GM19452 (cell line): Measurements from ENCODE around the gene AFF3.

Source experiments
- ATAC-seq: cut with Tn5 transposase; IDR thresholded peaks from one replicate; pipeline ENCODE4 v1.9.1; 2021; ENCODE audit not compliant: unreplicated experiment

AFF3 gene

DNA sequence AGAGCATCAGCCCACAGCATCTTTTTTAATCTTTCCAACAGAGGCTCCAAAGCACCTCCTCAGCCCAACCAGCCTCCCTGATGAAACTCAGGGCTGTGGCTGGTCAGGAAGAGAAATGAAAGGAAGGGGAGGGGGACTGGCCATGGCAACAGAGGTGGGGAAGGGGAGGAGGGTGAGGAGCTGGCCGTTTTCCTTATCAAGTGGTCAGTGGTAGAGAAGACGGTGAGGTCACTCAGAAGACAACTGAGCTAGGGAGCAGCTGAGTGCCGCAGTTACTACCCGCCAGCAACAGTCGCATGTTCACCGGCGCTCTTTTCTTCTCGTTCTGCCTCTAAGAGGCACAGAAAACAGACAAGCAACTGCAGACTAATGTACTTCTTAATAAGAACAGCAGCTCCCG, 97.4 kb downstream of the AFF3 start:
- ATAC-seq, result no peak

DNA sequence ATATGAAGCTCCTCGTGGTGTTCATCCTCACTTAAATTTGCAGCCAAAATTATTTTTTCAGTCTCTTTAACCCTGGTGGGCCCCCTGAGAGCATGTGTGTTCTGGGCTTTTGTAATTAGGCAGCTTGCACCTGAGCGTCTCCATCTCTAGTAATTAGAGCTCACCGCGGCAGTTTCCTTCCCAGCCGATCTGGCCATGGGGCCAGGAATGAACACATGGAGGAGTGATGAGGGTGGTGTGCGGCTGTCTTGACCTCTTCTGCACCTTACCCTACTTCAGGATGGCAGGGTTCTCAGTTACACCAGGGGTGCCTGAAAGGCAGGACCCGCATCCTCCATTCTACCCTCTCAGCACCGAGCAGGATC, 98.5 kb downstream of the AFF3 start:
- no peak for ATAC-seq

GRCh38 chr2:100043081-100043890, 99.1 kb downstream of the AFF3 start:
- no peak for ATAC-seq

GRCh38 chr2:100042562-100042961, 99.8 kb downstream of the AFF3 start:
- no peak for ATAC-seq

DNA sequence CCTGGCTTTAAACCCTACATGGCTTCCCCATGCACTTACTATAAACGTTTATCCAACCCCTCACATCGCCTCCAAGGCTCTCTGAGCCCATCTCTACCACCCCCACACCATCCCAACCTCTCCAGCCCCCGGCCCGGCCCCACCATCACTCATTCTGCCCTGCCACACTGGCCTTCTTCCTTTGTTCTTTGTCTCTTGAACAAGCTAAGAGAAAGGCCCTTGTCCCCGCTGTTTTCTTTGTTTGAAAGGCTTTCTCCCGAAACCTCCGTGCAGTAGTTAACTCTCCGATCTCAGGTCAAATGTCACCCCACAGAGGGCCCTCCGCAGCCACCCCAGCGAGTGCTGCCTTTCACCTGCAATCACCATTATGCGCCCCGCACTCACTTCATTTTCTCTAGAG, 100.4 kb downstream of the AFF3 start:
- no peak for ATAC-seq

- ATAC-seq, result no peak
These were observed 101.0 kb downstream of the AFF3 start for GRCh38 chr2:100041385-100041784.

- no peak for ATAC-seq
These were observed 101.5 kb downstream of the AFF3 start for GRCh38 chr2:100040906-100041305.

DNA sequence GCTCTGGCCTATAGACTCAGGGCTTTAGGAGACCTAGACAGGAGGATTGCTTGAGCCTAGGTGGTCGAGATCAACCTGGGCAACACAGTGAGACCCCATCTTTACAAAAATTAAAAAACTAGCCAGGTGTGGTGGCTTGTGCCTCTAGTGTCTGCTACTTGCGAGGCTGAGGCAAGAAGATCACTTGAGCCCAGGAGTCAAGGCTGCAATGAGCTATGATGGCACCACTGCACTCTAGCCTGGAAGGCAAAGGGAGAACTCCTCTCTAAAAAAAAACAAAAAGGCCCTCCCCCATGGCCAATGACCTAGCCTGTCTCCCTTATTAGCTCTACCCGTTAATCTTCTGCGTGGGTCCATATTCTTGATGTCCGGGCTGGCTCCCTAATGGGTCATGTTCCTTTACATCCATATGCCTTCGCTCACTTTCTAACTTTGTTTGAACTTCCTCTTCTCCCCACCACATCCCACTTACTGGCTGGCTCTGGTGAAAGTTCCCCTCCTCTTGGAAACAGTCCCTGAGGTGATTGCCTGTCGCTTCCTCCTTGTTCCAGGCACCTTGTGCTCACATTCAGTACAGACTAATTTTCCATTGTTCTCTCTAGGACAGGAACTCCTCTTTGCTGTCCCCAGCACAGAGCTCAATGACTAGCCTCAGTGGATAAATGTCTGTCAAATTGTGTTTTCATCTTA, 103.0 kb downstream of the AFF3 start:
- ATAC-seq, result no peak

DNA sequence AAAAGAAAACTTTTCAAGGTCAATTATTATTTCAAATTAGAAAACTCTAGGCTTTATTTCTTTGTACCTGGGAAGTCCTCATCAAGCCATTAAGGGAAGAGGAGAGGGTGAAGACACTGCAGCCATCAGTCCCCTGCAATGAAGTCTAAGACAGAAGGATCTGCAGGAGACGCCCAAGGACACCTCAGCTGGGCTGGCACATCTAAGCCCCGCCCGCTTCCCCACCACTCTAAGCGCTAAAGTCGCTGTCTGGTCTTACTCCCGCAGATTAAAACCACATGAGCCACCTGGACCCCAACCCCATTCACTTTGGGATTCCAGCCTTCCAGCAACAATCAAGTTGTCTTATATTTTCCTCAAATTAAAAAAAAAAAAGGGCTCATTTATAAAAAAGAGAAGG, 104.4 kb downstream of the AFF3 start:
- ATAC-seq, result no peak

DNA sequence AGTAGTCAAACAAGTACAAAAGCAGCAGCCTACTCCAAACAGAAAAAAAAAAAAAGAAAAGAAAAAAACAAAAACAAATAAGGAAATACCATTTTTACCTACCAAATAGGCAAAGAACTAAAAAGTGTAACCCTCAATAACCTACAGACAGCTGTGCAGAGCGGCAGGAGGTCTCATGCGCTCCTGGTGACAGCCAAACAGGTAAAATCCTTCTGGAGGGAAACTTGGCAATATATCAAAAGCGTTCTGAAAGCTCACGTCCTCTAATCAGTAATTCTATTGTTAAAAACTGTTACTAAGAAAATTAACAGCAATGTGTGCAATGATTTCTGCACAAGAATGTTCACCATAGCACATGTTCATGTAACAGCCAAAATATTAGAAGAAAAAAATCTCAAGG, 105.6 kb downstream of the AFF3 start:
- no peak for ATAC-seq

GRCh38 chr2:100036026-100036425, 106.4 kb downstream of the AFF3 start:
- no peak for ATAC-seq

DNA sequence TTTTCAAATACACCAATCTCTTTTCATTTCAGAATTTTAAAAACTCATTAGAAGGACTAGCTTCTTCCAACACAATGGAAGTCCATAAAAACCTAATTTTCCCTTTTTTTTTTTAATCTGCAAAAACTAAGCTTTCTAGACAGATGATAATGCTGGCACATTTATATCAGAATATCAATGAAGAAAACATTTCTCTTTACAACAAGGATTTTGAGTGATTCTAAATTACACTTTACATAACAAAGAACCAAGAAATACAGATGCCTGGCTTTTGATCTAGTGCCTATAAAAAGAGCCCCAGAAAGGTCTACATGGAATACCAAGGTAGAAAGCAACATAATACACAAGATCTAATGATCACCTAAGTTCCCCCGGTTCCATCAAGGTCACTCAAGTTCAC, 108.0 kb downstream of the AFF3 start:
- ATAC-seq, result no peak

DNA sequence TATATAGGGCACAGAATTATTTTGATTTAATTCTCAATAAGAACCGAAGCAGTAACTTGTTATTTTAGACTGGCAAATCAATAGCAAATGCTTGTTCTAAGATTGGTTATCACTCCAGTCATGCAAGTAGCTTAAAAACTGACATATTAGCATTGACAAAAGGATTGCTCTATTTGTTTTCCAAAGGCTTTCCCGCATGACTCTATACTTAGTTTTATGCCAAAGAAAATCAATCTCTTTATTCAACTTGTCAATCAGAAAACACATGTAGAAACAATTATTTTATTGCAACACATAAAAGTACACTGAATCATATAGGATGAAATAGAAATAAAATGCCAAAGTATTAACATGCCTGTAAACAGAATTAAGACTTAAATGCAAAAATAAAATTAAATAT, 108.4 kb downstream of the AFF3 start:
- no peak for ATAC-seq

DNA sequence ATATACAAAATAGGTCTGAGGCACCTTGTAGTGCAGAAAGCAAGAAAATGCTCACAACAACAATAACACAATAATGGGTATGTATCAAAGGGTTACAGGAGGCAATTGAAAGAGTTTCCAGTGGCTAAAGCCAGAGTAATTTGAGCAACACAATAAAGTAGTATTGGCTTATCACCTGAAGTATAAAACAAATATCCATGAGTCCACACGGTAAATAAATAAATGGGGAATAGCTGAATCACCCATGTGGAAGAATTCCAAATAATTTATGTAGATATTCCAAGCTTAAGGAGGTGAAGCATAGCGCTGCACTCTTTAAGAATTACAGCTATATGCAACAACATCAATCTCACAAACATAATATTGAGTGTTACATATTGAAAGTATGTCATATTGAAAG, 110.8 kb downstream of the AFF3 start:
- ATAC-seq, result no peak

- ATAC-seq, result no peak
These were observed 112.9 kb downstream of the AFF3 start for GRCh38 chr2:100029460-100029859.

DNA sequence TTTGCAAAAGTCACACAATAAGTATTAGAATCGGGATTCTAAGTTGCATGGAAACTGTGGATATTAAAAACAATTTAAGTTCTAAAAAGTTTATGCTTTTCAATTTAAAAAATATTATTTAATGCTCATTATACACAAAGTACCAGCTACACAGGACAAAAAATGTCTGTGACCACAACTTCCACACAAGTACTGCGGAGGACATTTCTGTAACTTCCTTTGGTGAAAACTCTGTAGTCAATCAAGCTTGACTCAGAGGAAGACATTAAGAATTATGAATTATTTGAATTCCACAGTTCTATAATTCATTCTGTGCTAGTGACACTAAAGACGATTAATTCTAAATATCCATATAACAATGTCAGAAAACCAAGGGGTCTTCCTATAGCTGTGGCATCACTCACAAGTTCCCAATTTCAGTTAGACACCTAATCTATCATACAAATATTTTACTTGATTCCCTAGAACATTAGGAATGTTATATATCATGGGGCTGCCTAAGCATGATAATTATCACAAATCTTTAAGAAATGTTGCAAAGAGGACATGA, 120.5 kb downstream of the AFF3 start:
- no peak for ATAC-seq

- ATAC-seq, result no peak
These were observed 122.9 kb downstream of the AFF3 start for GRCh38 chr2:100019499-100019898.

GRCh38 chr2:100018341-100019193, 123.8 kb downstream of the AFF3 start:
- ATAC-seq, result no peak

GRCh38 chr2:100017633-100018032, 124.8 kb downstream of the AFF3 start:
- no peak for ATAC-seq

- ATAC-seq, result no peak
These were observed 125.6 kb downstream of the AFF3 start for GRCh38 chr2:100016756-100017155.

DNA sequence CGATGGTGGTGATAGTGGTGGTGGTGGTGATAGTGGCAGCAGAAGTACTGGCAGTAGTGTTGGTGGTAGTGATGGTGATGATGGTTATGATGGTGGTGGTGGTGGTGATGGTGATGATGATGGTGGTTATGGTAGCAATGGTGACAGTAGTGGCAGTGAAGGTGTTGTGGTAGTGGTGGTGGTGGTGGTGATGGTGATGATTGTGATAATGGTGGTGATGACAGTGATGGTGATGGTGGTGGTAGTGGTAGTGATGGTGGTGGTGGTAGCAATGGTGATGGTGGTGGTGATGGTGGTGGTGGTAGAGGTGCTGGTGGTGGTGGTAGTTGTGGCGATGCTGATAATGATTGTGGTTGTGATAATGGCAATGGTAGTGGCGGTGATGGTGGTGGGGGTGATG, 126.5 kb downstream of the AFF3 start:
- ATAC-seq, result no peak
